ENCODE data around the gene ST6GALNAC3. TPM values are rescaled to one million over a fixed set of nuclear protein-coding genes. Genes with fewer than 3 reads are reported as not detected.

Gene ST6GALNAC3
- total RNA-seq, 1 experiment from 2014 or later = 0.03 TPM

GRCh38 chr1:76185207-76185606 is 110.7 kb downstream of the ST6GALNAC3 start:
- Histone ChIP-seq H3K9me3 (ENCODE audit: control insufficient read depth, insufficient read depth, low read depth, low read length) (no peaks in the 10 kb centered on the region), H3K27ac (ENCODE audit: low read length) (no peak overlapping the region), H3K27me3 (ENCODE audit: control insufficient read depth, insufficient read depth, low read length) (no peaks in the 10 kb centered on the region), H3K4me1 (ENCODE audit: control insufficient read depth, insufficient read depth, low read length) (no peaks in the 10 kb centered on the region), H3K36me3 (ENCODE audit: control insufficient read depth, insufficient read depth, low read length) (no peaks in the 10 kb centered on the region), H3K4me3 (ENCODE audit: low read depth in 2 of 2, low read length in 2 of 2) (no peak overlapping the region)
- ATAC-seq (no peak), DNase-seq (ENCODE audit: low read depth, low spot score) (no peak)
- no peak for TF ChIP-seq POLR2AphosphoS5 (IDR thresholded peaks at IDR 0.05; ENCODE audit: low read depth, low read length)
- TF ChIP-seq SIN3A (IDR thresholded peaks at IDR 0.05; ENCODE audit: borderline replicate concordance, insufficient read depth, low read depth, low read length) = no peak
- TF ChIP-seq REST (IDR thresholded peaks at IDR 0.05; ENCODE audit: insufficient read depth in 1 of 2, low read depth in 2 of 2, low read length in 1 of 2) = no peak
- no peak for TF ChIP-seq TCF7L2 (IDR thresholded peaks at IDR 0.05; ENCODE audit: low read depth, low read length)
- TF ChIP-seq CTCF (IDR thresholded peaks at IDR 0.05) = no peak
- ChIA-PET POLR2A (no interaction called here), CTCF (no interaction called here)
- intact Hi-C loops (cut with micrococcal nuclease; ENCODE audit: unreplicated experiment) (no loop called here), in situ Hi-C loops (cut with HindIII; ENCODE audit: low pct_unique_long_range_greater_than_20kb, low sequenced_read_pairs) (no loop called here)
- no TSS peak for BruUV-seq (replicated peaks)

- TF ChIP-seq CTCF (IDR thresholded peaks at IDR 0.05) (no peak), SIN3A (IDR thresholded peaks at IDR 0.05; ENCODE audit: borderline replicate concordance, insufficient read depth, low read depth, low read length) (no peak), POLR2AphosphoS5 (IDR thresholded peaks at IDR 0.05; ENCODE audit: low read depth, low read length) (no peak), TCF7L2 (IDR thresholded peaks at IDR 0.05; ENCODE audit: low read depth, low read length) (no peak), REST (IDR thresholded peaks at IDR 0.05; ENCODE audit: insufficient read depth in 1 of 2, low read depth in 2 of 2, low read length in 1 of 2) (no peak)
- Histone ChIP-seq H3K9me3 (ENCODE audit: control insufficient read depth, insufficient read depth, low read depth, low read length) (no peaks in the 10 kb centered on the region), H3K4me3 (ENCODE audit: low read depth in 2 of 2, low read length in 2 of 2) (no peak overlapping the region), H3K4me1 (ENCODE audit: control insufficient read depth, insufficient read depth, low read length) (no peaks in the 10 kb centered on the region), H3K27me3 (ENCODE audit: control insufficient read depth, insufficient read depth, low read length) (no peaks in the 10 kb centered on the region), H3K27ac (ENCODE audit: low read length) (no peak overlapping the region), H3K36me3 (ENCODE audit: control insufficient read depth, insufficient read depth, low read length) (no peaks in the 10 kb centered on the region)
- ATAC-seq (no peak), DNase-seq (ENCODE audit: low read depth, low spot score) (no peak)
- ChIA-PET POLR2A (no interaction called here), CTCF (no interaction called here)
- in situ Hi-C loops (cut with HindIII; ENCODE audit: low pct_unique_long_range_greater_than_20kb, low sequenced_read_pairs) = no loop called here
- BruUV-seq (replicated peaks) = no TSS peak
- intact Hi-C loops (cut with micrococcal nuclease; ENCODE audit: unreplicated experiment) = no loop called here
Observed at GRCh38 chr1:76186554-76187170, 112.1 kb downstream of the ST6GALNAC3 start.
